Hematopoietic multipotent progenitor cell treated with erythropoietin and hydrocortisone succinate and interleukin-3 and kit ligand, for 17 days (in vitro differentiated cells): Measurements from ENCODE around the gene ABCC3.

Source experiments
- DNase-seq: peaks from one replicate; pipeline ENCODE4 v3.0.0-alpha.2; 2015; ENCODE audit warnings: low spot score

Gene ABCC3

DNA sequence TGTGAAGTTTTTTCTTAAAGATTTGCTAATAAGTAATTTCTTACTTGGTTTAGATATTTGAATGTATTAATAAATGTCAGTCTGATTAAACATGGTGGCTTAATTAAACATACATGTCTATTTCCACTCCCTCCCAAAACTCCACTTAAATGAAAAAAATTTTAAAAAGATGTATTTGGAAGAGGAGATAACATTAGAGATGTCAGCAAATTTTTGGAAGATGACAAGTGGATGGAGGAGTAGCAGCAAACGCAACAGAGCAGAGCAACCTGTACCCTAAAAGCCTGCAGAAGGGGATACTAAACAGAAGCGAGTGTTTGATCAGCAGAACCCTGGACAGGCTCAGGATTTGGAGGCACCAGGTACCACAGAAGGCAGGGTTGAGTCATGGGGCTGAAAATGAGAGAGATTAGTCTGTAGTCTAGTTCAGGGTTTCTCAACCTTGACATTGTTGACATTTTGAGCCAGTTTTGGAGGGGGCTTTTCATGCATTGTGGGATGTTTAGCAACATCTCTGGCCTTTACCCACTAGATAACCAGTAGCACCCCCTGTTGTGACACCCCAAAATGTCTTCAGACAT is 102.5 kb downstream of the ABCC3 start:
- no peak for DNase-seq

DNA sequence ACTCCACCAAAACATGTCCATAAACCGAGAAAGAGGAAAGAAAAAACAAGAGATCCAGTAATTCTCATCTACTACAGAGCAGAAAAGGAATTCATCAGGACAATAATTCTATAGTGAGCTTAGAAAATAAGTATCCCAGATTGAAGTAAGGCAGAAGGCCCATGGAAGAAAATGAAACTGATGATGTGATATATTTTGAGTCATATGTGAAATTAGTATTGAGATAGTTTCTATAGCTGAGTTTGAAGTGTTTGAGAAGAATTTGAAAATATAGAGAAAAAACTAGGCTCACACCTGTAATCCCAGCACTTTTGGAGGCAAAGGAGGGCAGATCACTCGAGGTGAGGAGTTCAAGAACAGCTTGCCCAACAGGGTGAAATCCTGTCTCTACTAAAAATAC is 104.4 kb downstream of the ABCC3 start:
- no peak for DNase-seq
